ENCODE data around the gene FBXW9. TPM values are rescaled to one million over a fixed set of nuclear protein-coding genes. Genes with fewer than 3 reads are reported as not detected.

FBXW9 gene
- total and polyA plus RNA-seq, 2 experiments from 2014 or later = 6.6 to 19.4 TPM

DNA sequence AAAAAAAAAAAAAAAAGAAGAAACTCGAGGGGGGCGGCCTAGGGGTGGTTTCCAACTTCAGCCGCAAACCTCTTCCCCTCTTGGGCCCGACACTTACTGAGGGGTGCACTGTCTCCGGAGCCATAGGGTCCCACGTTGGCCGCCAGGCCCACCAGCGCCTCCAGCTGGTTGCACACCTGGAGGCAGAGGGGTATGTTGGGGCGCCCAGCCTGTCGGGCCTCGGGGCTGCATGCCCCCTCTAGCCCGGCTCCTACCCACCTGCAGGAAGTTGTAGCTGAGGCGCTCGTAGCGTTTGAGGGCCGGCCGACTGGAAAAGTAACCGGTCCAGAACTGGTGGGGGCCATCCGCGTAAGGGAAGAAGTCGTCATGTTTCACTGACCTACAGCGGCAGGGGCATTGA, 38.5 kb downstream of the FBXW9 start:
- no peaks in the 10 kb centered on the region for H3K79me2 ChIP-seq (replicated peaks; ENCODE audit: insufficient read depth)
- peaks cover 13% of the 10 kb centered on the region; the same call in 1 of the 2 replicates for H3K36me3 ChIP-seq (ENCODE audit: insufficient read depth)
- ATAC-seq (no peak), DNase-seq (ENCODE audit: low spot score) (no peak)
- H3K36me3 Mint-ChIP-seq (ENCODE audit: low read depth) = peaks cover 55% of the 10 kb centered on the region
- no peaks in the 10 kb centered on the region for H3K9me2 ChIP-seq (ENCODE audit: insufficient read depth)
- peaks cover 13% of the 10 kb centered on the region for H3F3A ChIP-seq (replicated peaks; ENCODE audit: low read depth)
- H3K9me3 Mint-ChIP-seq = no peaks in the 10 kb centered on the region
- no peak overlapping the region for H3K4me3 ChIP-seq
- H3K4me1 ChIP-seq (ENCODE audit: insufficient read depth) = no peaks in the 10 kb centered on the region
- H3K27ac Mint-ChIP-seq = no peak overlapping the region
- TF ChIP-seq CTCF (conservative IDR thresholded peaks at IDR 0.05; ENCODE audit: low read depth in 2 of 2) (peak; percentile 37 to 50), ETS1 (IDR thresholded peaks at IDR 0.05) (no peak), EZH2phosphoT487 (IDR thresholded peaks at IDR 0.05; ENCODE audit: unreplicated experiment) (no peak), JUNB (IDR thresholded peaks at IDR 0.05; ENCODE audit: unreplicated experiment) (no peak), ZNF114 (CRISPR knock-in tag; IDR thresholded peaks at IDR 0.05) (no peak), NANOG (IDR thresholded peaks at IDR 0.05; ENCODE audit: borderline replicate concordance) (no peak), POLR2AphosphoS5 (IDR thresholded peaks at IDR 0.05; ENCODE audit: low read depth) (no peak)
- TF ChIP-seq, protein P1, sequence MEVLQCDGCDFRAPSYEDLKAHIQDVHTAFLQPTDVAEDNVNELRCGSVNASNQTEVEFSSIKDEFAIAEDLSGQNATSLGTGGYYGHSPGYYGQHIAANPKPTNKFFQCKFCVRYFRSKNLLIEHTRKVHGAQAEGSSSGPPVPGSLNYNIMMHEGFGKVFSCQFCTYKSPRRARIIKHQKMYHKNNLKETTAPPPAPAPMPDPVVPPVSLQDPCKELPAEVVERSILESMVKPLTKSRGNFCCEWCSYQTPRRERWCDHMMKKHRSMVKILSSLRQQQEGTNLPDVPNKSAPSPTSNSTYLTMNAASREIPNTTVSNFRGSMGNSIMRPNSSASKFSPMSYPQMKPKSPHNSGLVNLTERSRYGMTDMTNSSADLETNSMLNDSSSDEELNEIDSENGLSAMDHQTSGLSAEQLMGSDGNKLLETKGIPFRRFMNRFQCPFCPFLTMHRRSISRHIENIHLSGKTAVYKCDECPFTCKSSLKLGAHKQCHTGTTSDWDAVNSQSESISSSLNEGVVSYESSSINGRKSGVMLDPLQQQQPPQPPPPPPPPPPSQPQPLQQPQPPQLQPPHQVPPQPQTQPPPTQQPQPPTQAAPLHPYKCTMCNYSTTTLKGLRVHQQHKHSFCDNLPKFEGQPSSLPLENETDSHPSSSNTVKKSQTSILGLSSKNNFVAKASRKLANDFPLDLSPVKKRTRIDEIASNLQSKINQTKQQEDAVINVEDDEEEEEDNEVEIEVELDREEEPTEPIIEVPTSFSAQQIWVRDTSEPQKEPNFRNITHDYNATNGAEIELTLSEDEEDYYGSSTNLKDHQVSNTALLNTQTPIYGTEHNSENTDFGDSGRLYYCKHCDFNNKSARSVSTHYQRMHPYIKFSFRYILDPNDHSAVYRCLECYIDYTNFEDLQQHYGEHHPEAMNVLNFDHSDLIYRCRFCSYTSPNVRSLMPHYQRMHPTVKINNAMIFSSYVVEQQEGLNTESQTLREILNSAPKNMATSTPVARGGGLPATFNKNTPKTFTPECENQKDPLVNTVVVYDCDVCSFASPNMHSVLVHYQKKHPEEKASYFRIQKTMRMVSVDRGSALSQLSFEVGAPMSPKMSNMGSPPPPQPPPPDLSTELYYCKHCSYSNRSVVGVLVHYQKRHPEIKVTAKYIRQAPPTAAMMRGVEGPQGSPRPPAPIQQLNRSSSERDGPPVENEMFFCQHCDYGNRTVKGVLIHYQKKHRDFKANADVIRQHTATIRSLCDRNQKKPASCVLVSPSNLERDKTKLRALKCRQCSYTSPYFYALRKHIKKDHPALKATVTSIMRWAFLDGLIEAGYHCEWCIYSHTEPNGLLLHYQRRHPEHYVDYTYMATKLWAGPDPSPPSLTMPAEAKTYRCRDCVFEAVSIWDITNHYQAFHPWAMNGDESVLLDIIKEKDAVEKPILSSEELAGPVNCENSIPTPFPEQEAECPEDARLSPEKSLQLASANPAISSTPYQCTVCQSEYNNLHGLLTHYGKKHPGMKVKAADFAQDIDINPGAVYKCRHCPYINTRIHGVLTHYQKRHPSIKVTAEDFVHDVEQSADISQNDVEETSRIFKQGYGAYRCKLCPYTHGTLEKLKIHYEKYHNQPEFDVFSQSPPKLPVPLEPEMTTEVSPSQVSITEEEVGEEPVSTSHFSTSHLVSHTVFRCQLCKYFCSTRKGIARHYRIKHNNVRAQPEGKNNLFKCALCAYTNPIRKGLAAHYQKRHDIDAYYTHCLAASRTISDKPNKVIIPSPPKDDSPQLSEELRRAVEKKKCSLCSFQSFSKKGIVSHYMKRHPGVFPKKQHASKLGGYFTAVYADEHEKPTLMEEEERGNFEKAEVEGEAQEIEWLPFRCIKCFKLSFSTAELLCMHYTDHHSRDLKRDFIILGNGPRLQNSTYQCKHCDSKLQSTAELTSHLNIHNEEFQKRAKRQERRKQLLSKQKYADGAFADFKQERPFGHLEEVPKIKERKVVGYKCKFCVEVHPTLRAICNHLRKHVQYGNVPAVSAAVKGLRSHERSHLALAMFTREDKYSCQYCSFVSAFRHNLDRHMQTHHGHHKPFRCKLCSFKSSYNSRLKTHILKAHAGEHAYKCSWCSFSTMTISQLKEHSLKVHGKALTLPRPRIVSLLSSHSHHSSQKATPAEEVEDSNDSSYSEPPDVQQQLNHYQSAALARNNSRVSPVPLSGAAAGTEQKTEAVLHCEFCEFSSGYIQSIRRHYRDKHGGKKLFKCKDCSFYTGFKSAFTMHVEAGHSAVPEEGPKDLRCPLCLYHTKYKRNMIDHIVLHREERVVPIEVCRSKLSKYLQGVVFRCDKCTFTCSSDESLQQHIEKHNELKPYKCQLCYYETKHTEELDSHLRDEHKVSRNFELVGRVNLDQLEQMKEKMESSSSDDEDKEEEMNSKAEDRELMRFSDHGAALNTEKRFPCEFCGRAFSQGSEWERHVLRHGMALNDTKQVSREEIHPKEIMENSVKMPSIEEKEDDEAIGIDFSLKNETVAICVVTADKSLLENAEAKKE (CRISPR knock-in tag; IDR thresholded peaks at IDR 0.05) = no peak
- H3K27me3 ChIP-seq (ENCODE audit: insufficient read depth) = no peaks in the 10 kb centered on the region
- H4K20me1 ChIP-seq (replicated peaks; ENCODE audit: insufficient read depth) = no peaks in the 10 kb centered on the region; the same call in 1 of the 2 replicates
- H2AFZ ChIP-seq = no peak overlapping the region
- H3K27me3 Mint-ChIP-seq (ENCODE audit: insufficient read depth, low read depth, poor library complexity) = peaks cover 4% of the 10 kb centered on the region
- H3K4me1 Mint-ChIP-seq = peaks cover 6% of the 10 kb centered on the region; the same call in 2 of the 3 replicates
- no peak overlapping the region for H3K4me3 Mint-ChIP-seq
- no peak overlapping the region for H3K4me2 ChIP-seq
- H3K27ac ChIP-seq (ENCODE audit: low read depth) = no peak overlapping the region
